ENCODE data around the gene DUSP1. TPM values are rescaled to one million over a fixed set of nuclear protein-coding genes. Genes with fewer than 3 reads are reported as not detected.
"Not testable (repeated sequence)": the region's sequence is repeated elsewhere in the genome, so short reads cannot be mapped to it uniquely, and the experiment has no call there.

Gene DUSP1
- total and polyA plus RNA-seq, 2 experiments from 2014 or later, result 547 to 583 TPM

GRCh38 chr5:172786736-172787462 lies 15.9 kb upstream of the DUSP1 start:
- Histone ChIP-seq H3K9me3 (ENCODE audit: low read depth) (no peaks in the 10 kb centered on the region), H3K9me2 (replicated peaks; ENCODE audit: insufficient read depth) (no peaks in the 10 kb centered on the region), H3K36me3 (replicated peaks; ENCODE audit: insufficient read depth, low read depth) (no peaks in the 10 kb centered on the region), H3K79me2 (no peaks in the 10 kb centered on the region), H3K4me1 (ENCODE audit: insufficient read depth) (peaks cover 29% of the 10 kb centered on the region), H4K20me1 (ENCODE audit: insufficient read depth, poor library complexity, severe bottlenecking) (no peaks in the 10 kb centered on the region), H3K4me2 (no peak overlapping the region), H3K27ac (no peak overlapping the region), H3K4me3 (no peak overlapping the region), H2AFZ (no peak overlapping the region), H3K27me3 (no peaks in the 10 kb centered on the region)
- DNase-seq (ENCODE audit: low spot score), result no peak
- TF ChIP-seq CTCF (IDR thresholded peaks at IDR 0.05; ENCODE audit: poor library complexity) (no peak), EZH2 (IDR thresholded peaks at IDR 0.05; ENCODE audit: borderline replicate concordance) (no peak), EZH2phosphoT487 (IDR thresholded peaks at IDR 0.05; ENCODE audit: low read depth, severe bottlenecking, unreplicated experiment) (no peak)
- 81% methylated on average over 9 of the region's 9 CpGs for WGBS (ENCODE audit: low lambda C conversion rate, missing lambda C conversion rate)

GRCh38 chr5:172785429-172786088 lies 14.6 kb upstream of the DUSP1 start:
- Histone ChIP-seq H3K9me2 (replicated peaks; ENCODE audit: insufficient read depth) (no peaks in the 10 kb centered on the region), H3K27me3 (no peaks in the 10 kb centered on the region), H3K4me1 (ENCODE audit: insufficient read depth) (peaks cover 29% of the 10 kb centered on the region), H2AFZ (no peak overlapping the region), H3K79me2 (no peaks in the 10 kb centered on the region), H4K20me1 (ENCODE audit: insufficient read depth, poor library complexity, severe bottlenecking) (no peaks in the 10 kb centered on the region), H3K4me3 (no peak overlapping the region), H3K4me2 (no peak overlapping the region), H3K36me3 (replicated peaks; ENCODE audit: insufficient read depth, low read depth) (no peaks in the 10 kb centered on the region), H3K27ac (no peak overlapping the region), H3K9me3 (ENCODE audit: low read depth) (no peaks in the 10 kb centered on the region)
- DNase-seq (ENCODE audit: low spot score), result no peak
- TF ChIP-seq CTCF (IDR thresholded peaks at IDR 0.05; ENCODE audit: poor library complexity) (no peak), EZH2 (IDR thresholded peaks at IDR 0.05; ENCODE audit: borderline replicate concordance) (no peak), EZH2phosphoT487 (IDR thresholded peaks at IDR 0.05; ENCODE audit: low read depth, severe bottlenecking, unreplicated experiment) (no peak)
- 81% methylated on average over 7 of the region's 7 CpGs for WGBS (ENCODE audit: low lambda C conversion rate, missing lambda C conversion rate)

- not testable (repeated sequence) for H3K4me2 ChIP-seq; H3K9me2 ChIP-seq (replicated peaks; ENCODE audit: insufficient read depth); H3K9me3 ChIP-seq (ENCODE audit: low read depth); H4K20me1 ChIP-seq (ENCODE audit: insufficient read depth, poor library complexity, severe bottlenecking); H3K79me2 ChIP-seq; H3K36me3 ChIP-seq (replicated peaks; ENCODE audit: insufficient read depth, low read depth); H3K4me3 ChIP-seq; H3K27ac ChIP-seq; H2AFZ ChIP-seq; H3K27me3 ChIP-seq; DNase-seq (ENCODE audit: low spot score)
- WGBS (ENCODE audit: low lambda C conversion rate, missing lambda C conversion rate), result 100% methylated on average over 4 of the region's 4 CpGs
- peaks cover 19% of the 10 kb centered on the region for H3K4me1 ChIP-seq (ENCODE audit: insufficient read depth)
Measured at GRCh38 chr5:172784162-172784561, 13.2 kb upstream of the DUSP1 start.

GRCh38 chr5:172783319-172783718 lies 12.3 kb upstream of the DUSP1 start:
- DNase-seq (ENCODE audit: low spot score); H3K27me3 ChIP-seq: not testable (repeated sequence)
- 94% methylated on average over 5 of the region's 5 CpGs for WGBS (ENCODE audit: low lambda C conversion rate, missing lambda C conversion rate)

More at GRCh38 chr5:172783319-172783718, 12.3 kb upstream of the DUSP1 start:
- not testable (repeated sequence) for H4K20me1 ChIP-seq (ENCODE audit: insufficient read depth, poor library complexity, severe bottlenecking); H3K36me3 ChIP-seq (replicated peaks; ENCODE audit: insufficient read depth, low read depth); H2AFZ ChIP-seq; H3K27ac ChIP-seq; H3K9me3 ChIP-seq (ENCODE audit: low read depth); H3K4me2 ChIP-seq; H3K79me2 ChIP-seq; H3K4me3 ChIP-seq; H3K9me2 ChIP-seq (replicated peaks; ENCODE audit: insufficient read depth)
- H3K4me1 ChIP-seq (ENCODE audit: insufficient read depth), result peaks cover 20% of the 10 kb centered on the region

Measured in hepatocyte (in vitro differentiated cells).